ENCODE data around the gene GRIN2C.

Gene GRIN2C

DNA sequence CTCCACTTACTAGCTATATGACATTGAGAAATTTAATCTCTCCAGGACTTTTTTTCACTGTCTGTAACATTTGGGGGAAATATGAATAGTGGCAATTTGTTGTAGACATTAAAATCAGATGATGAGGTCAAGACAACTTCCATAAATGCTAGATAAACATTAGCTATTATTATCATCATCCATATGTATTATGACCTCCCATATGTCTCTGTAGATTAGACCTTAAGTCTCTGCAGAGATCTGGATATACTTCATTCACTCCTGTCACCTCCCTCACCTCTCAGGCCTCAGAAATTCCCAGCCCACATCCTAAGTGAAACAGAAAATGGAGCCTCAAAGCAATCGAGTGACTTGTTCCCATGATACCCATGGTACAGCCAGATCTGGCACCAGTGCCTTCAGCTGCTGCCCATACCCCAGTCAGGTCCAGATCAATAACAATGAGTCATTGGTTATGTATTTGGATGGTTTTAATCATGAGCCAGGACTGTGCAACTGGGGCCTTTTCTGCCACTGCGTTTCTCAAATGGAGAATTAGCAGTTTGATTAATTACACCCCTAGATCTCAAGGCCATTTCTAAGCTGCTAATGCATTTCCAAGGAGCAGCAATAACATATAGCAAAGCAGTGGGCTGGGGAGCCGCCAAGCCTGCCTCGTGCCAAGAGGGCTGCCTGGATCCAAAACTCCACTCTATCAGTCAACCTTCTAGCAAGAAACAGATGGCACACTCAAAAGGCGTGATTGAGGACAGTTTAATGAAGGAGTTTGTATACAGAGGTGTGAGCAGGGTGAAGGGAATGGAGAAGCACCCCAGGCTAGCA is 15.7 kb upstream of the GRIN2C start:
- no peak overlapping the region for H3K4me3 ChIP-seq (ENCODE audit: low read depth, low read length)
- peaks cover 10% of the 10 kb centered on the region for H3K4me1 ChIP-seq (ENCODE audit: control insufficient read depth, insufficient read depth, low read length)
- no peak overlapping the region for H3K27ac ChIP-seq (ENCODE audit: extremely low read depth, low read depth, low read length)
- no peak for TF ChIP-seq ZNF621 (tag by site-specific recombination; IDR thresholded peaks at IDR 0.05)
- TF ChIP-seq ZBTB7A (tag by site-specific recombination; IDR thresholded peaks at IDR 0.05; ENCODE audit: low read depth) = no peak
- no peak for TF ChIP-seq BCL6B (tag by site-specific recombination; IDR thresholded peaks at IDR 0.05)
- no peak for TF ChIP-seq ZNF391 (tag by site-specific recombination; IDR thresholded peaks at IDR 0.05; ENCODE audit: borderline replicate concordance, low read depth)
- TF ChIP-seq ZNF660 (tag by site-specific recombination; IDR thresholded peaks at IDR 0.05) = no peak
- no peak for TF ChIP-seq MZF1 (tag by site-specific recombination; IDR thresholded peaks at IDR 0.05; ENCODE audit: borderline replicate concordance)
- TF ChIP-seq, protein P1, sequence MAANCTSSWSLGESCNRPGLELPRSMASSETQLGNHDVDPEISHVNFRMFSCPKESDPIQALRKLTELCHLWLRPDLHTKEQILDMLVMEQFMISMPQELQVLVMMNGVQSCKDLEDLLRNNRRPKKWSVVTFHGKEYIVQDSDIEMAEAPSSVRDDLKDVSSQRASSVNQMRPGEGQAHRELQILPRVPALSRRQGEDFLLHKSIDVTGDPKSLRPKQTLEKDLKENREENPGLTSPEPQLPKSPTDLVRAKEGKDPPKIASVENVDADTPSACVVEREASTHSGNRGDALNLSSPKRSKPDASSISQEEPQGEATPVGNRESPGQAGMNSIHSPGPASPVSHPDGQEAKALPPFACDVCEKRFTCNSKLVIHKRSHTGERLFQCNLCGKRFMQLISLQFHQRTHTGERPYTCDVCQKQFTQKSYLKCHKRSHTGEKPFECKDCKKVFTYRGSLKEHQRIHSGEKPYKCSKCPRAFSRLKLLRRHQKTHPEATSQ (tag by site-specific recombination; IDR thresholded peaks at IDR 0.05) = no peak
- TF ChIP-seq, protein P2, sequence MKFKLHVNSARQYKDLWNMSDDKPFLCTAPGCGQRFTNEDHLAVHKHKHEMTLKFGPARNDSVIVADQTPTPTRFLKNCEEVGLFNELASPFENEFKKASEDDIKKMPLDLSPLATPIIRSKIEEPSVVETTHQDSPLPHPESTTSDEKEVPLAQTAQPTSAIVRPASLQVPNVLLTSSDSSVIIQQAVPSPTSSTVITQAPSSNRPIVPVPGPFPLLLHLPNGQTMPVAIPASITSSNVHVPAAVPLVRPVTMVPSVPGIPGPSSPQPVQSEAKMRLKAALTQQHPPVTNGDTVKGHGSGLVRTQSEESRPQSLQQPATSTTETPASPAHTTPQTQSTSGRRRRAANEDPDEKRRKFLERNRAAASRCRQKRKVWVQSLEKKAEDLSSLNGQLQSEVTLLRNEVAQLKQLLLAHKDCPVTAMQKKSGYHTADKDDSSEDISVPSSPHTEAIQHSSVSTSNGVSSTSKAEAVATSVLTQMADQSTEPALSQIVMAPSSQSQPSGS (tag by site-specific recombination; IDR thresholded peaks at IDR 0.05; ENCODE audit: low read depth) = no peak
- no peak for TF ChIP-seq GLI2 (tag by site-specific recombination; IDR thresholded peaks at IDR 0.05; ENCODE audit: borderline replicate concordance, low read depth)
- no peak for TF ChIP-seq RBAK (tag by site-specific recombination; IDR thresholded peaks at IDR 0.05)
- TF ChIP-seq MYNN (tag by site-specific recombination; IDR thresholded peaks at IDR 0.05; ENCODE audit: borderline replicate concordance) = no peak
- no peak for TF ChIP-seq ZEB2 (tag by site-specific recombination; IDR thresholded peaks at IDR 0.05)
- TF ChIP-seq, protein P3, sequence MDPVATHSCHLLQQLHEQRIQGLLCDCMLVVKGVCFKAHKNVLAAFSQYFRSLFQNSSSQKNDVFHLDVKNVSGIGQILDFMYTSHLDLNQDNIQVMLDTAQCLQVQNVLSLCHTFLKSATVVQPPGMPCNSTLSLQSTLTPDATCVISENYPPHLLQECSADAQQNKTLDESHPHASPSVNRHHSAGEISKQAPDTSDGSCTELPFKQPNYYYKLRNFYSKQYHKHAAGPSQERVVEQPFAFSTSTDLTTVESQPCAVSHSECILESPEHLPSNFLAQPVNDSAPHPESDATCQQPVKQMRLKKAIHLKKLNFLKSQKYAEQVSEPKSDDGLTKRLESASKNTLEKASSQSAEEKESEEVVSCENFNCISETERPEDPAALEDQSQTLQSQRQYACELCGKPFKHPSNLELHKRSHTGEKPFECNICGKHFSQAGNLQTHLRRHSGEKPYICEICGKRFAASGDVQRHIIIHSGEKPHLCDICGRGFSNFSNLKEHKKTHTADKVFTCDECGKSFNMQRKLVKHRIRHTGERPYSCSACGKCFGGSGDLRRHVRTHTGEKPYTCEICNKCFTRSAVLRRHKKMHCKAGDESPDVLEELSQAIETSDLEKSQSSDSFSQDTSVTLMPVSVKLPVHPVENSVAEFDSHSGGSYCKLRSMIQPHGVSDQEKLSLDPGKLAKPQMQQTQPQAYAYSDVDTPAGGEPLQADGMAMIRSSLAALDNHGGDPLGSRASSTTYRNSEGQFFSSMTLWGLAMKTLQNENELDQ (tag by site-specific recombination; IDR thresholded peaks at IDR 0.05; ENCODE audit: low read depth) = no peak
- H3K36me3 ChIP-seq (ENCODE audit: control insufficient read depth in 2 of 2, insufficient read depth in 1 of 2, low read length in 2 of 2) = peaks cover 0 to 9% of the 10 kb centered on the region in 2 experiments; a peak in 1 of 3 replicates
- H3K9me3 ChIP-seq (ENCODE audit: control insufficient read depth, insufficient read depth, low read depth, low read length) = no peaks in the 10 kb centered on the region
- POLR2A ChIA-PET = interaction anchor here (0.9 kb wide), 1 partner anchor 10 kb away, joined by 3 read pairs; no protein-coding TSS in a partner anchor
- CTCF ChIA-PET = interaction anchor here (0.6 to 7.4 kb wide), 8 partner anchors 10 to 85 kb away, joined by 3 to 83 read pairs (median 3); partner anchors contain the start of genes GRIN2C and OTOP2

DNA sequence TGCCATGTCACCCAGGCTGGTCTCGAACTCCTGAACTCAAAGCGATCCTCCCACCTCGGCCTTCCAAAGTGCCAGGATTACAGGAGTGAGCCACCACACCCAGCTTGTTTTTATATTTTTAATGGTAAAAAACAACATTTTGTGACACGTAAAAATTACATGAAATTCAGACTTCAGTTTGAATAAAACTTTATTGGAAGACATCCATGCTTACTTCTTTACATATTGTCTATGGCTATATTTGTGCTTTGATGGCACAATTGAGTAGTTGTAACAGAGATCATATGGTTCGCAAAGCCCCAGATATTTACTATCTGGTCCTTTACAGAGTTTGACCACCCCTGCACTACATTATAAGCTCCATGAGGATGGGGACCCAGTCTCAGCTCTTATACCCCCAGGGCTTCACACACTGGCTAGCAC is 14.9 kb upstream of the GRIN2C start:
- Histone ChIP-seq H3K4me3 (ENCODE audit: low read depth, low read length) (no peak overlapping the region), H3K27ac (ENCODE audit: extremely low read depth, low read depth, low read length) (no peak overlapping the region), H3K4me1 (ENCODE audit: control insufficient read depth, insufficient read depth, low read length) (peaks cover 10% of the 10 kb centered on the region), H3K36me3 (ENCODE audit: control insufficient read depth in 2 of 2, insufficient read depth in 1 of 2, low read length in 2 of 2) (peaks cover 0 to 15% of the 10 kb centered on the region in 2 experiments; a peak in 1 of 3 replicates), H3K9me3 (ENCODE audit: control insufficient read depth, insufficient read depth, low read depth, low read length) (no peaks in the 10 kb centered on the region)
- ChIA-PET CTCF (interaction anchor here (1.1 to 7.4 kb wide), 5 partner anchors 10 to 84 kb away, joined by 3 to 83 read pairs (median 7); partner anchors contain the start of gene GRIN2C), POLR2A (interaction anchor here (0.6 to 2.7 kb wide), 2 partner anchors 83 to 84 kb away, joined by 3 to 12 read pairs; no protein-coding TSS in a partner anchor)
- no peak for TF ChIP-seq KLF16 (tag by site-specific recombination; IDR thresholded peaks at IDR 0.05)
- TF ChIP-seq ZNF529 (tag by site-specific recombination; IDR thresholded peaks at IDR 0.05; ENCODE audit: insufficient replicate concordance) = no peak
- no peak for TF ChIP-seq ZNF777 (tag by site-specific recombination; IDR thresholded peaks at IDR 0.05; ENCODE audit: borderline replicate concordance)
- TF ChIP-seq ZNF664 (tag by site-specific recombination; IDR thresholded peaks at IDR 0.05) = no peak

All from HEK293 (cell line).